Activated CD8-positive, alpha-beta T cell treated with anti-CD3 and anti-CD28 coated beads for 36 hours (primary cell): ENCODE results near the gene FOXA1. TPM values are rescaled to one million over a fixed set of nuclear protein-coding genes. Genes with fewer than 3 reads are reported as not detected.
"Not testable (repeated sequence)": the region's sequence is repeated elsewhere in the genome, so short reads cannot be mapped to it uniquely, and the experiment has no call there.

Experiments used
- ATAC-seq: fragments of 200-7000 bp; cut with Tn5 transposase; one replicate; pipeline ENCODE4 v1.10.0; 2021; ENCODE audit warnings: mild to moderate bottlenecking, moderate library complexity
- CTCF ChIA-PET: fragments of 350-600 bp; sonication (Branson Sonifier 250); formaldehyde crosslinking; loops from one replicate; lab custom pipeline; 2021; ENCODE audit warnings: antibody characterized with exemption; lab: Charles Lee
- POLR2A ChIA-PET: fragments of 350-600 bp; sonication (Branson Sonifier 250); formaldehyde crosslinking; loops from one replicate; lab custom pipeline; 2021; ENCODE audit warnings: antibody characterized with exemption; lab: Charles Lee
- DNase-seq: peaks from one replicate; pipeline ENCODE4 v3.0.0-alpha.2; 2020
- H3K27ac Mint-ChIP-seq: one replicate; pipeline ENCODE4 v1.8.0; 2021; ENCODE audit warnings: mild to moderate bottlenecking, mixed read lengths
- H3K27me3 Mint-ChIP-seq: one replicate; pipeline ENCODE4 v1.8.0; 2021; ENCODE audit warnings: mixed read lengths
- H3K36me3 Mint-ChIP-seq: one replicate; pipeline ENCODE4 v1.8.0; 2021; ENCODE audit warnings: low read depth, mixed read lengths
- H3K4me1 Mint-ChIP-seq: one replicate; pipeline ENCODE4 v1.8.0; 2021; ENCODE audit warnings: low read depth, mixed read lengths
- H3K4me3 Mint-ChIP-seq: one replicate; pipeline ENCODE4 v1.8.0; 2021; ENCODE audit warnings: mild to moderate bottlenecking, moderate library complexity, mixed read lengths
- H3K9me3 Mint-ChIP-seq: one replicate; pipeline ENCODE4 v1.8.0; 2021; ENCODE audit warnings: mixed read lengths
- CTCF ChIP-seq: fragments of 200-600 bp; IDR thresholded peaks from one replicate; pipeline ENCODE4 v1.8.0; 2022; ENCODE audit warnings: antibody characterized with exemption, mild to moderate bottlenecking
- intact Hi-C: fragments of 100-400 bp; cut with micrococcal nuclease; formaldehyde crosslinking; loops from one replicate; pipeline ENCODE4 v1.10.0; 2022
- total RNA-seq, 2 experiments: library from RNA; stranded (reverse); gene quantifications; one replicate each; pipeline ENCODE4 v1.2.3, GENCODE V29; 2021

FOXA1 gene
- total RNA-seq, 2 experiments from 2014 or later, result not detected

GRCh38 chr14:37559386-37559785, 35.7 kb downstream of the FOXA1 start:
- CTCF ChIA-PET, result no interaction called here
- POLR2A ChIA-PET, result no interaction called here
- intact Hi-C loops, result no loop called here
- no peak overlapping the region for H3K4me3 Mint-ChIP-seq
- H3K36me3 Mint-ChIP-seq, result peaks cover 2% of the 10 kb centered on the region
- no peak for DNase-seq
- ATAC-seq, result no peak
- H3K27me3 Mint-ChIP-seq, result no peaks in the 10 kb centered on the region
- no peak overlapping the region for H3K27ac Mint-ChIP-seq
- no peaks in the 10 kb centered on the region for H3K4me1 Mint-ChIP-seq
- no peak for TF ChIP-seq CTCF
- peaks cover 7% of the 10 kb centered on the region for H3K9me3 Mint-ChIP-seq

- no peak for ATAC-seq
- intact Hi-C loops, result no loop called here
- H3K36me3 Mint-ChIP-seq, result peaks cover 2% of the 10 kb centered on the region
- H3K9me3 Mint-ChIP-seq, result peaks cover 7% of the 10 kb centered on the region
- TF ChIP-seq CTCF, result no peak
- H3K4me3 Mint-ChIP-seq, result no peak overlapping the region
- no peaks in the 10 kb centered on the region for H3K4me1 Mint-ChIP-seq
- no peaks in the 10 kb centered on the region for H3K27me3 Mint-ChIP-seq
- POLR2A ChIA-PET, result no interaction called here
- CTCF ChIA-PET, result no interaction called here
- no peak for DNase-seq
- H3K27ac Mint-ChIP-seq, result no peak overlapping the region
Measured at GRCh38 chr14:37558740-37559139, 36.3 kb downstream of the FOXA1 start.

- H3K36me3 Mint-ChIP-seq, POLR2A ChIA-PET, H3K4me1 Mint-ChIP-seq, H3K27me3 Mint-ChIP-seq, DNase-seq, H3K27ac Mint-ChIP-seq, CTCF ChIA-PET, H3K4me3 Mint-ChIP-seq, intact Hi-C loops, ATAC-seq: not testable (repeated sequence)
- peaks cover 11% of the 10 kb centered on the region for H3K9me3 Mint-ChIP-seq
Measured at GRCh38 chr14:37555596-37555995, 39.5 kb downstream of the FOXA1 start.

- ChIA-PET POLR2A (no interaction called here), CTCF (no interaction called here)
- DNase-seq, result no peak
- peaks cover 2% of the 10 kb centered on the region for H3K36me3 Mint-ChIP-seq
- intact Hi-C loops, result no loop called here
- H3K27ac Mint-ChIP-seq, result no peak overlapping the region
- peaks cover 11% of the 10 kb centered on the region for H3K9me3 Mint-ChIP-seq
- no peaks in the 10 kb centered on the region for H3K4me1 Mint-ChIP-seq
- no peak for TF ChIP-seq CTCF
- no peak overlapping the region for H3K4me3 Mint-ChIP-seq
- no peak for ATAC-seq
- H3K27me3 Mint-ChIP-seq, result no peaks in the 10 kb centered on the region
Measured at GRCh38 chr14:37553935-37554550, 41.0 kb downstream of the FOXA1 start.

- H3K4me3 Mint-ChIP-seq, result no peak overlapping the region
- peaks cover 6% of the 10 kb centered on the region for H3K9me3 Mint-ChIP-seq
- CTCF ChIA-PET, result no interaction called here
- POLR2A ChIA-PET, result interaction anchor here (0.6 kb wide), 1 partner anchor 10 kb away, joined by 3 read pairs; no protein-coding TSS in a partner anchor
- H3K27me3 Mint-ChIP-seq, result no peaks in the 10 kb centered on the region
- ATAC-seq, result no peak
- no peaks in the 10 kb centered on the region for H3K36me3 Mint-ChIP-seq
- DNase-seq, result no peak
- no peaks in the 10 kb centered on the region for H3K4me1 Mint-ChIP-seq
- intact Hi-C loops, result no loop called here
- no peak overlapping the region for H3K27ac Mint-ChIP-seq
- TF ChIP-seq CTCF, result no peak
Measured at GRCh38 chr14:37551119-37551518, 43.9 kb downstream of the FOXA1 start.
